ENCODE results near the gene RPS6KA4. TPM values are rescaled to one million over a fixed set of nuclear protein-coding genes. Genes with fewer than 3 reads are reported as not detected.

RPS6KA4 gene
- total RNA-seq, 1 experiment from 2014 or later, result 20.4 TPM

GRCh38 chr11:64366751-64367150 lies 7.8 kb downstream of the RPS6KA4 start:
- no peak for DNase-seq (ENCODE audit: low spot score)

- DNase-seq (ENCODE audit: low spot score), result no peak
Measured at GRCh38 chr11:64367931-64368672, 9.1 kb downstream of the RPS6KA4 start.

GRCh38 chr11:64368673-64369074 lies 9.7 kb downstream of the RPS6KA4 start:
- no peak for DNase-seq (ENCODE audit: low spot score)

- no peak for DNase-seq (ENCODE audit: low spot score)
Measured at GRCh38 chr11:64369440-64370421, 10.8 kb downstream of the RPS6KA4 start.

GRCh38 chr11:64371201-64371600 lies 12.2 kb downstream of the RPS6KA4 start:
- DNase-seq (ENCODE audit: low spot score), result no peak

GRCh38 chr11:64372021-64372420 lies 13.1 kb downstream of the RPS6KA4 start:
- no peak for DNase-seq (ENCODE audit: low spot score)

GRCh38 chr11:64372802-64373597 lies 14.0 kb downstream of the RPS6KA4 start:
- DNase-seq (ENCODE audit: low spot score), result no peak

GRCh38 chr11:64373598-64373974 lies 14.6 kb downstream of the RPS6KA4 start:
- no peak for DNase-seq (ENCODE audit: low spot score)

GRCh38 chr11:64376071-64376470 lies 17.1 kb downstream of the RPS6KA4 start:
- no peak for DNase-seq (ENCODE audit: low spot score)

GRCh38 chr11:64378335-64378880 lies 19.4 kb downstream of the RPS6KA4 start:
- no peak for DNase-seq (ENCODE audit: low spot score)

- DNase-seq (ENCODE audit: low spot score), result no peak
Measured at GRCh38 chr11:64379160-64379559, 20.2 kb downstream of the RPS6KA4 start.

GRCh38 chr11:64379817-64380709 lies 21.1 kb downstream of the RPS6KA4 start:
- DNase-seq (ENCODE audit: low spot score), result no peak

GRCh38 chr11:64381350-64381749 lies 22.4 kb downstream of the RPS6KA4 start:
- no peak for DNase-seq (ENCODE audit: low spot score)

GRCh38 chr11:64382047-64382446 lies 23.1 kb downstream of the RPS6KA4 start:
- DNase-seq (ENCODE audit: low spot score), result no peak

- DNase-seq (ENCODE audit: low spot score), result no peak
Measured at GRCh38 chr11:64382586-64382985, 23.6 kb downstream of the RPS6KA4 start.

GRCh38 chr11:64383580-64383979 lies 24.6 kb downstream of the RPS6KA4 start:
- DNase-seq (ENCODE audit: low spot score), result no peak

- DNase-seq (ENCODE audit: low spot score), result no peak
Measured at GRCh38 chr11:64384028-64384737, 25.2 kb downstream of the RPS6KA4 start.

- DNase-seq (ENCODE audit: low spot score), result no peak
Measured at GRCh38 chr11:64384981-64385944, 26.3 kb downstream of the RPS6KA4 start.

Data from H4 (cell line).